Mesothelial cell of epicardium (in vitro differentiated cells): ENCODE measurements around the gene CLMP. TPM values are rescaled to one million over a fixed set of nuclear protein-coding genes. Genes with fewer than 3 reads are reported as not detected.
A peak's percentile ranks its signal among the peaks of the same experiment; 100 is the strongest.
"Not testable (repeated sequence)": the region's sequence is repeated elsewhere in the genome, so short reads cannot be mapped to it uniquely, and the experiment has no call there.

Experiments
- DNase-seq, 2 experiments: peaks; one replicate each; pipeline ENCODE4 v3.0.0; 2021; ENCODE audit warnings: low spot score in 2 of 2; ENCODE audit not compliant: unreplicated experiment in 2 of 2
- H3K27ac Mint-ChIP-seq: 2 replicates; pipeline ENCODE4 v1.8.0; 2021; ENCODE audit warnings: mixed read lengths
- H3K27me3 Mint-ChIP-seq: 2 replicates; pipeline ENCODE4 v1.8.0; 2021; ENCODE audit warnings: low read depth, mixed read lengths
- H3K36me3 Mint-ChIP-seq: 2 replicates; pipeline ENCODE4 v1.8.0; 2021; ENCODE audit warnings: mixed read lengths
- H3K4me1 Mint-ChIP-seq: 2 replicates; pipeline ENCODE4 v1.8.0; 2021; ENCODE audit warnings: mixed read lengths
- H3K4me3 Mint-ChIP-seq: 2 replicates; pipeline ENCODE4 v1.8.0; 2021; ENCODE audit warnings: mild to moderate bottlenecking, moderate library complexity, mixed read lengths
- H3K9me3 Mint-ChIP-seq: 2 replicates; pipeline ENCODE4 v1.8.0; 2021; ENCODE audit warnings: mixed read lengths
- CTCF ChIP-seq: fragments of 200-600 bp; sonication (generic); IDR thresholded peaks from one replicate; pipeline ENCODE4 v1.5.0; 2021; ENCODE audit warnings: antibody characterized with exemption; ENCODE audit not compliant: unreplicated experiment
- total RNA-seq: library from RNA; stranded (reverse); gene quantifications from 3 replicates; pipeline ENCODE4 v1.2.1, GENCODE V29; 2021

CLMP gene
- total RNA-seq, 1 donor from 2014 or later: 18.0 TPM

GRCh38 chr11:123143476-123143875, 51.6 kb downstream of the CLMP start:
- Mint-ChIP-seq H3K27ac (no peak overlapping the region), H3K4me3 (no peak overlapping the region), H3K27me3 (no peaks in the 10 kb centered on the region), H3K4me1 (peaks cover 7% of the 10 kb centered on the region), H3K9me3 (no peaks in the 10 kb centered on the region), H3K36me3 (no peaks in the 10 kb centered on the region)
- no peak for TF ChIP-seq CTCF
- no peak for DNase-seq

- Mint-ChIP-seq H3K27me3 (no peaks in the 10 kb centered on the region), H3K27ac (no peak overlapping the region), H3K9me3 (no peaks in the 10 kb centered on the region), H3K36me3 (no peaks in the 10 kb centered on the region), H3K4me1 (peaks cover 12% of the 10 kb centered on the region), H3K4me3 (no peak overlapping the region)
- no peak for TF ChIP-seq CTCF
- DNase-seq: no peak
These were observed 55.8 kb downstream of the CLMP start for GRCh38 chr11:123139206-123139605.

GRCh38 chr11:123137431-123138224, 57.4 kb downstream of the CLMP start:
- H3K36me3 Mint-ChIP-seq: no peaks in the 10 kb centered on the region
- H3K4me1 Mint-ChIP-seq: peaks cover 12% of the 10 kb centered on the region
- no peak for TF ChIP-seq CTCF
- DNase-seq: peak; percentile 27 to 47
- H3K9me3 Mint-ChIP-seq: no peaks in the 10 kb centered on the region
- peak overlapping the region; percentile 97 for H3K27ac Mint-ChIP-seq
- H3K27me3 Mint-ChIP-seq: no peaks in the 10 kb centered on the region
- peak overlapping the region; percentile 52 for H3K4me3 Mint-ChIP-seq

GRCh38 chr11:123135863-123136446, 59.1 kb downstream of the CLMP start:
- Mint-ChIP-seq H3K27me3 (no peaks in the 10 kb centered on the region), H3K27ac (no peak overlapping the region)

GRCh38 chr11:123132881-123133280, 62.2 kb downstream of the CLMP start:
- H3K9me3 Mint-ChIP-seq: no peaks in the 10 kb centered on the region
- H3K4me1 Mint-ChIP-seq: peaks cover 14% of the 10 kb centered on the region
- no peaks in the 10 kb centered on the region for H3K27me3 Mint-ChIP-seq
- TF ChIP-seq CTCF: no peak
- H3K36me3 Mint-ChIP-seq: no peaks in the 10 kb centered on the region
- H3K4me3 Mint-ChIP-seq: no peak overlapping the region
- no peak for DNase-seq
- no peak overlapping the region for H3K27ac Mint-ChIP-seq

More at GRCh38 chr11:123135863-123136446, 59.1 kb downstream of the CLMP start:
- DNase-seq: no peak
- no peak for TF ChIP-seq CTCF
- H3K36me3 Mint-ChIP-seq: no peaks in the 10 kb centered on the region
- H3K9me3 Mint-ChIP-seq: no peaks in the 10 kb centered on the region
- H3K4me3 Mint-ChIP-seq: no peak overlapping the region
- H3K4me1 Mint-ChIP-seq: peaks cover 12% of the 10 kb centered on the region

- not testable (repeated sequence) for H3K4me1 Mint-ChIP-seq, H3K36me3 Mint-ChIP-seq, H3K27ac Mint-ChIP-seq, DNase-seq, H3K27me3 Mint-ChIP-seq, H3K4me3 Mint-ChIP-seq, H3K9me3 Mint-ChIP-seq
These were observed 62.8 kb downstream of the CLMP start for GRCh38 chr11:123132034-123132766.
